Endothelial cell of umbilical vein (primary cell): ENCODE measurements around the gene EIF3A.

ENCODE experiments used
- CTCF ChIP-seq, 2 donors: IDR thresholded peaks; 1 replicate in 1 of 2; 2 replicates in 1 of 2; pipeline ENCODE4 v1.5.1; 2011; ENCODE audit warnings: low read length in 2 of 2, mild to moderate bottlenecking in 2 of 2, moderate library complexity in 2 of 2, control low read depth in 1 of 2, inconsistent platforms in 1 of 2, low read depth in 1 of 2; ENCODE audit not compliant: insufficient read depth in 1 of 2; ENCODE audit errors: extremely low read depth in 1 of 2
- EZH2 ChIP-seq: IDR thresholded peaks from 2 replicates; pipeline ENCODE4 v1.6.1; 2012; ENCODE audit warnings: borderline replicate concordance, low read depth, mild to moderate bottlenecking, moderate library complexity, low read length, inconsistent platforms; ENCODE audit not compliant: severe bottlenecking
- FOS ChIP-seq: IDR thresholded peaks from 2 replicates; pipeline ENCODE4 v1.6.1; 2011; ENCODE audit warnings: mild to moderate bottlenecking, low read length, moderate library complexity, borderline replicate concordance; ENCODE audit not compliant: insufficient read depth
- GATA2 ChIP-seq: IDR thresholded peaks from 2 replicates; pipeline ENCODE4 v1.7.0; 2011; ENCODE audit warnings: low read depth, mild to moderate bottlenecking, moderate library complexity, mixed read lengths, low read length; ENCODE audit not compliant: insufficient read length, insufficient read depth
- JUN ChIP-seq: IDR thresholded peaks from 2 replicates; pipeline ENCODE4 v1.6.1; 2011; ENCODE audit warnings: borderline replicate concordance, low read depth; ENCODE audit not compliant: insufficient read length, insufficient read depth
- MYC ChIP-seq: IDR thresholded peaks from one replicate; pipeline ENCODE4 v1.6.1; 2011; ENCODE audit warnings: mild to moderate bottlenecking, low read depth, low read length
- POLR2A ChIP-seq: IDR thresholded peaks from 2 replicates; pipeline ENCODE4 v1.6.1; 2012; ENCODE audit warnings: low read depth, mild to moderate bottlenecking, control low read depth, low read length
- POLR2AphosphoS5 ChIP-seq: IDR thresholded peaks from 2 replicates; pipeline ENCODE4 v1.6.1; 2012; ENCODE audit warnings: low read depth, mild to moderate bottlenecking, control low read depth, low read length, moderate library complexity; ENCODE audit not compliant: insufficient read depth
- TF ChIP-seq, protein P1 (sequence below): IDR thresholded peaks from 2 replicates; pipeline ENCODE4 v1.6.1; 2011; ENCODE audit not compliant: insufficient read depth, insufficient read length

GRCh38 chr10:119060107-119060506 is 20.5 kb downstream of the EIF3A start:
- no peak for TF ChIP-seq CTCF (IDR thresholded peaks at IDR 0.05; ENCODE audit: extremely low read depth in 1 of 2, insufficient read depth in 1 of 2, low read depth in 1 of 2, low read length in 2 of 2)
- no peak for TF ChIP-seq EZH2
- no peak for TF ChIP-seq FOS
- no peak for TF ChIP-seq POLR2AphosphoS5
- TF ChIP-seq POLR2A = no peak
- no peak for TF ChIP-seq MYC
- no peak for TF ChIP-seq GATA2
- no peak for TF ChIP-seq JUN
- TF ChIP-seq, protein P1, sequence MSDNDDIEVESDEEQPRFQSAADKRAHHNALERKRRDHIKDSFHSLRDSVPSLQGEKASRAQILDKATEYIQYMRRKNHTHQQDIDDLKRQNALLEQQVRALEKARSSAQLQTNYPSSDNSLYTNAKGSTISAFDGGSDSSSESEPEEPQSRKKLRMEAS = no peak
